ENCODE measurements around the gene IGFBP2.

- TF ChIP-seq CTCF (IDR thresholded peaks at IDR 0.05) (no peak), EZH2 (IDR thresholded peaks at IDR 0.05) (no peak), EZH2phosphoT487 (IDR thresholded peaks at IDR 0.05) (no peak)
Observed at GRCh38 chr2:216665717-216666116, 32.5 kb downstream of the IGFBP2 start.
